ENCODE measurements around the gene TLL2.

DNA sequence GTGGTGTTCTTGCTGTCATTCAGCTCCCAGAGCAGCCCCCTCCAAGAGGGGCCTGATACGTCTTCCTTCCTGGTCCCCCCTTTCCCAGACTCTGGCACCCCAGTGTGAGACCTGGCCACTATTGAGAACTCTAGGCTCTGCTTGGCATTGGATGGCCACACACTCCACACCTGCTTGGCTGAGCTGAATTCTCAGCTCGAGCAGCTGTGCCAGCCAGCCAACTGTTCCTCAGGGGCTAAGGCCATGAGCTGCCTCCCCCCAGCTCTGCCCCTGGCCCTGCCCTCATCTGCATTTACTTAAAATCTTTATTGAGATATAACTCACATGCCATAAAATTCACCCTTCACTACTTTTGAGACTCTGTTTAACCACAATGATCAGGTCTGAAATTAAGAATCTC is 6.7 kb downstream of the TLL2 start:
- TF ChIP-seq, protein P1, sequence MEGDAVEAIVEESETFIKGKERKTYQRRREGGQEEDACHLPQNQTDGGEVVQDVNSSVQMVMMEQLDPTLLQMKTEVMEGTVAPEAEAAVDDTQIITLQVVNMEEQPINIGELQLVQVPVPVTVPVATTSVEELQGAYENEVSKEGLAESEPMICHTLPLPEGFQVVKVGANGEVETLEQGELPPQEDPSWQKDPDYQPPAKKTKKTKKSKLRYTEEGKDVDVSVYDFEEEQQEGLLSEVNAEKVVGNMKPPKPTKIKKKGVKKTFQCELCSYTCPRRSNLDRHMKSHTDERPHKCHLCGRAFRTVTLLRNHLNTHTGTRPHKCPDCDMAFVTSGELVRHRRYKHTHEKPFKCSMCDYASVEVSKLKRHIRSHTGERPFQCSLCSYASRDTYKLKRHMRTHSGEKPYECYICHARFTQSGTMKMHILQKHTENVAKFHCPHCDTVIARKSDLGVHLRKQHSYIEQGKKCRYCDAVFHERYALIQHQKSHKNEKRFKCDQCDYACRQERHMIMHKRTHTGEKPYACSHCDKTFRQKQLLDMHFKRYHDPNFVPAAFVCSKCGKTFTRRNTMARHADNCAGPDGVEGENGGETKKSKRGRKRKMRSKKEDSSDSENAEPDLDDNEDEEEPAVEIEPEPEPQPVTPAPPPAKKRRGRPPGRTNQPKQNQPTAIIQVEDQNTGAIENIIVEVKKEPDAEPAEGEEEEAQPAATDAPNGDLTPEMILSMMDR (IDR thresholded peaks at IDR 0.05 in 8 of 11, conservative IDR thresholded peaks at IDR 0.05 in 3 of 11) = no peak
- TF ChIP-seq POLR2A (IDR thresholded peaks at IDR 0.05) (no peak), POLR2AphosphoS5 (IDR thresholded peaks at IDR 0.05) (no peak)

Measured in spleen (tissue), 7 donors.